Sigmoid colon (tissue), 7 donors: ENCODE results near the gene PHOX2A. TPM values are rescaled to one million over a fixed set of nuclear protein-coding genes. Genes with fewer than 3 reads are reported as not detected.

ENCODE experiments used
- DNase-seq: peaks from one replicate; pipeline ENCODE4 v3.0.0-alpha.2; 2019
- H3K27ac ChIP-seq, 4 donors: fragments of 200-600 bp; sonication (generic); one replicate each; pipeline ENCODE4 v1.5.1; 2016 to 2019; ENCODE audit warnings: mild to moderate bottlenecking in 1 of 4
- H3K27me3 ChIP-seq, 3 donors: fragments of 200-600 bp; sonication (generic); one replicate each; pipeline ENCODE4 v1.5.1; 2019; ENCODE audit warnings: mild to moderate bottlenecking in 1 of 3
- H3K36me3 ChIP-seq, 4 donors: fragments of 200-600 bp; sonication (generic); one replicate each; pipeline ENCODE4 v1.5.1; 2016 to 2019
- H3K4me1 ChIP-seq, 4 donors: fragments of 200-600 bp; sonication (generic); one replicate each; pipeline ENCODE4 v1.5.1; 2017 to 2019
- H3K4me3 ChIP-seq, 4 donors: fragments of 200-600 bp; sonication (generic); one replicate each; pipeline ENCODE4 v1.5.1; 2017 to 2019; ENCODE audit warnings: mild to moderate bottlenecking in 2 of 4, moderate library complexity in 1 of 4
- H3K9me3 ChIP-seq, 4 donors: fragments of 200-600 bp in 3 of 4; sonication (generic) in 3 of 4; one replicate each; pipeline versions ENCODE4 v1.5.1 to v1.6.1; 2013 to 2019
- CTCF ChIP-seq, 4 experiments: fragments of 450-650 bp in 3 of 4; fragments of 200-600 bp in 1 of 4; IDR thresholded peaks; one replicate each; pipeline ENCODE4 v1.5.1; 2016 to 2019; ENCODE audit warnings: antibody characterized with exemption in 4 of 4, mild to moderate bottlenecking in 3 of 4, moderate library complexity in 2 of 4
- EP300 ChIP-seq, 4 donors: sonication (generic); formaldehyde crosslinking; IDR thresholded peaks; one replicate each; pipeline ENCODE4 v1.6.1; 2017; ENCODE audit warnings: antibody characterized with exemption in 4 of 4
- POLR2A ChIP-seq, 2 donors: fragments of 450-650 bp; IDR thresholded peaks; one replicate each; pipeline ENCODE4 v1.6.1; 2016; ENCODE audit warnings: antibody characterized with exemption in 2 of 2, mild to moderate bottlenecking in 2 of 2, moderate library complexity in 2 of 2
- POLR2AphosphoS5 ChIP-seq, 4 donors: sonication (generic); formaldehyde crosslinking; IDR thresholded peaks; one replicate each; pipeline ENCODE4 v1.6.1; 2017; ENCODE audit warnings: antibody characterized with exemption in 4 of 4
- WGBS, 2 donors: extraction: QIAGEN DNeasy Blood & Tissue Kit; methylation state at CpG; one replicate each; pipeline ENCODE4 v1.1.7; 2013; 5-methylcytosine and 5-hydroxymethylcytosine counted together
- intact Hi-C: fragments of 100-400 bp; cut with DNase I; formaldehyde crosslinking; loops from one replicate; pipeline ENCODE4 v1.15.1; 2023
- polyA plus RNA-seq, 3 donors: library from polyadenylated mRNA; stranded (reverse); fragments of 200-250 nt; gene quantifications; one replicate each; pipeline ENCODE4 v1.2.3, GENCODE V29; 2013
- total RNA-seq, 4 donors: library from RNA; depleted of rRNA; stranded (reverse); fragments of >200 nt; gene quantifications; one replicate each; pipeline ENCODE4 v1.1.0, GENCODE V29; 2016
- donor health status: healthy with polysubstance abuse.
- donor health status: Bipolar disorder and iron deficiency.
- donor health status: healthy.

The PHOX2A gene
- total and polyA plus RNA-seq, 7 donors = 0.41 to 2.9 (median 1.2) TPM; not detected in 3

- peak; percentile 53 for DNase-seq
- H3K27me3 ChIP-seq = peaks cover 0 to 3% (median 0%) of the 10 kb centered on the region in 3 donors
- H3K9me3 ChIP-seq = no peaks in the 10 kb centered on the region
- intact Hi-C loops = loop anchor here (5.0 to 10.0 kb wide), 3 partner anchors 51 to 392 kb away; partner anchors contain the start of gene CLPB
- WGBS, 2 donors = 89 to 92% methylated on average over 17 of the region's 17 CpGs
- H3K27ac ChIP-seq = peak overlapping the region; percentile 38 to 81 (median 69)
- H3K4me3 ChIP-seq = no peak overlapping the region
- peaks cover 43 to 74% (median 63%) of the 10 kb centered on the region in 4 donors for H3K36me3 ChIP-seq
- no peak for TF ChIP-seq CTCF (IDR thresholded peaks at IDR 0.05)
- no peak for TF ChIP-seq EP300 (IDR thresholded peaks at IDR 0.05)
- TF ChIP-seq POLR2AphosphoS5 (IDR thresholded peaks at IDR 0.05) = no peak
- TF ChIP-seq POLR2A (IDR thresholded peaks at IDR 0.05) = no peak
- H3K4me1 ChIP-seq = peaks cover 0 to 55% (median 52%) of the 10 kb centered on the region in 4 donors
Observed at GRCh38 chr11:72235351-72236057, 8.5 kb downstream of the PHOX2A start.

GRCh38 chr11:72234920-72235319, 9.1 kb downstream of the PHOX2A start:
- H3K4me3 ChIP-seq = no peak overlapping the region
- WGBS, 2 donors = 94% methylated on average over 4 of the region's 4 CpGs
- intact Hi-C loops = loop anchor here (5.0 to 10.0 kb wide), 3 partner anchors 50 to 392 kb away; partner anchors contain the start of gene CLPB
- DNase-seq = peak; percentile 48
- TF ChIP-seq EP300 (IDR thresholded peaks at IDR 0.05) (no peak), POLR2AphosphoS5 (IDR thresholded peaks at IDR 0.05) (no peak), POLR2A (IDR thresholded peaks at IDR 0.05) (no peak), CTCF (IDR thresholded peaks at IDR 0.05) (no peak)
- H3K27ac ChIP-seq = peak overlapping the region in 2 of 4 donors; percentile 80 to 81
- peaks cover 0 to 50% (median 46%) of the 10 kb centered on the region in 4 donors for H3K4me1 ChIP-seq
- H3K27me3 ChIP-seq = no peaks in the 10 kb centered on the region
- H3K36me3 ChIP-seq = peaks cover 49 to 80% (median 69%) of the 10 kb centered on the region in 4 donors
- no peaks in the 10 kb centered on the region for H3K9me3 ChIP-seq

GRCh38 chr11:72234514-72234830, 9.5 kb downstream of the PHOX2A start:
- Histone ChIP-seq H3K9me3 (no peaks in the 10 kb centered on the region), H3K36me3 (peaks cover 53 to 85% (median 74%) of the 10 kb centered on the region in 4 donors), H3K27ac (peak overlapping the region in 1 of 4 donors; percentile 13), H3K27me3 (no peaks in the 10 kb centered on the region), H3K4me3 (no peak overlapping the region), H3K4me1 (peaks cover 0 to 45% (median 42%) of the 10 kb centered on the region in 4 donors)
- 71 to 83% methylated on average over 3 of the region's 3 CpGs for WGBS, 2 donors
- peak; percentile 9 for DNase-seq
- no peak for TF ChIP-seq POLR2A (IDR thresholded peaks at IDR 0.05)
- no peak for TF ChIP-seq CTCF (IDR thresholded peaks at IDR 0.05)
- no peak for TF ChIP-seq EP300 (IDR thresholded peaks at IDR 0.05)
- no peak for TF ChIP-seq POLR2AphosphoS5 (IDR thresholded peaks at IDR 0.05)
- intact Hi-C loops = loop anchor here (10.0 kb wide), 1 partner anchor 50 kb away; no protein-coding TSS in a partner anchor

GRCh38 chr11:72233773-72234513, 10.0 kb downstream of the PHOX2A start:
- peak; percentile 52 for DNase-seq
- TF ChIP-seq POLR2AphosphoS5 (IDR thresholded peaks at IDR 0.05) (no peak), POLR2A (IDR thresholded peaks at IDR 0.05) (no peak), EP300 (IDR thresholded peaks at IDR 0.05) (no peak), CTCF (IDR thresholded peaks at IDR 0.05) (no peak)
- H3K27me3 ChIP-seq = no peaks in the 10 kb centered on the region
- intact Hi-C loops = loop anchor here (10.0 kb wide), 1 partner anchor 49 kb away; no protein-coding TSS in a partner anchor
- H3K4me3 ChIP-seq = no peak overlapping the region
- peak overlapping the region in 1 of 4 donors; percentile 13 for H3K27ac ChIP-seq
- H3K4me1 ChIP-seq = peaks cover 0 to 40% (median 37%) of the 10 kb centered on the region in 4 donors
- 85 to 90% methylated on average over 8 of the region's 8 CpGs for WGBS, 2 donors
- H3K36me3 ChIP-seq = peaks cover 58 to 90% (median 79%) of the 10 kb centered on the region in 4 donors
- no peaks in the 10 kb centered on the region for H3K9me3 ChIP-seq
